Measurements from ENCODE around the gene ISCA2.

Gene ISCA2

DNA sequence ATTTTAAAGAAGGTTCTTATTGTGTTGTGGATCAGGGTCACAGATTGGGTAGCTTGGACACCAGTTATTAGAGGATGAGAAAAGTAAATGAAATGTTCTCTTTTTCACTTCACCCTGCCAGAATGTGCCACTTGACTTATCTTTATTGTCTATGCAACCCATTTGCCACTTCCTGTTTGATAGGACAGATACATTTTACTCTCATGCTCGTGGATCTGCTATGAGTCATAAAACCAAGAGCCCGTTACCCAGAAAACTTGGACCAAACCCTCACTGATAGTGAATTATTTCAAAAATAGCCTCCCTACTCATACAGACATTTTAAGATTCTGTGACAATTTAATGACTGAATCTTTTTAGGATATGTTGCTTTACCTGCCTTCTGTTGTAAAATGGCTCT is 1.8 kb downstream of the ISCA2 start:
- Histone ChIP-seq H3K79me2 (ENCODE audit: control insufficient read depth, insufficient read depth, low read length) (peaks cover 12% of the 10 kb centered on the region), H2BK5ac (ENCODE audit: low read length) (no peak overlapping the region), H3K4me1 (ENCODE audit: control insufficient read depth, low read depth, low read length) (peaks cover 5% of the 10 kb centered on the region), H3K27me3 (ENCODE audit: insufficient read depth, low read length, poor library complexity) (no peaks in the 10 kb centered on the region), H3K36me3 (ENCODE audit: control insufficient read depth, insufficient read depth, low read length) (no peaks in the 10 kb centered on the region), H4K8ac (ENCODE audit: low read depth, low read length) (no peak overlapping the region), H3K23ac (ENCODE audit: low read length) (no peak overlapping the region), H4K5ac (ENCODE audit: low read length) (no peak overlapping the region), H3K9ac (ENCODE audit: low read length) (no peak overlapping the region), H3K27ac (ENCODE audit: low read depth, low read length) (no peak overlapping the region), H3K4me2 (ENCODE audit: low read length) (no peak overlapping the region), H2AK5ac (ENCODE audit: low read length) (no peak overlapping the region), H3K4ac (ENCODE audit: low read depth, low read length) (no peak overlapping the region), H3K79me1 (ENCODE audit: low read length) (peaks cover 19% of the 10 kb centered on the region), H2BK15ac (replicated peaks; ENCODE audit: low read depth) (no peak overlapping the region), H3K56ac (ENCODE audit: low read length) (no peak overlapping the region), H3K18ac (ENCODE audit: low read length) (no peak overlapping the region), H2BK120ac (ENCODE audit: low read depth, low read length) (no peak overlapping the region), H3K4me3 (ENCODE audit: low read length) (no peak overlapping the region)
- WGBS (ENCODE audit: extremely low coverage, insufficient coverage, low lambda C conversion rate), result no CpG with 5 or more reads among the region's 2 CpGs
- DNase-seq, result no peak

GRCh38 chr14:74500417-74501134 is 7.0 kb downstream of the ISCA2 start:
- Histone ChIP-seq H3K79me2 (ENCODE audit: control insufficient read depth, insufficient read depth, low read length) (no peaks in the 10 kb centered on the region), H3K4ac (ENCODE audit: low read depth, low read length) (no peak overlapping the region), H3K23ac (ENCODE audit: low read length) (no peak overlapping the region), H3K79me1 (ENCODE audit: low read length) (no peaks in the 10 kb centered on the region), H3K4me3 (ENCODE audit: low read length) (no peak overlapping the region), H3K18ac (ENCODE audit: low read length) (no peak overlapping the region), H3K27ac (ENCODE audit: low read depth, low read length) (no peak overlapping the region), H3K56ac (ENCODE audit: low read length) (peak overlapping the region; percentile 74), H3K9ac (ENCODE audit: low read length) (peak overlapping the region; percentile 33), H4K5ac (ENCODE audit: low read length) (no peak overlapping the region), H2BK5ac (ENCODE audit: low read length) (no peak overlapping the region), H2AK5ac (ENCODE audit: low read length) (peak overlapping the region; percentile 8), H3K4me2 (ENCODE audit: low read length) (no peak overlapping the region), H2BK15ac (replicated peaks; ENCODE audit: low read depth) (no peak overlapping the region), H3K36me3 (ENCODE audit: control insufficient read depth, insufficient read depth, low read length) (no peaks in the 10 kb centered on the region), H4K8ac (ENCODE audit: low read depth, low read length) (no peak overlapping the region), H3K27me3 (ENCODE audit: insufficient read depth, low read length, poor library complexity) (no peaks in the 10 kb centered on the region), H2BK120ac (ENCODE audit: low read depth, low read length) (no peak overlapping the region), H3K4me1 (ENCODE audit: control insufficient read depth, low read depth, low read length) (peaks cover 2% of the 10 kb centered on the region)
- peak; percentile 90 for DNase-seq
- WGBS (ENCODE audit: extremely low coverage, insufficient coverage, low lambda C conversion rate), result no CpG with 5 or more reads among the region's 10 CpGs

- H3K4me1 ChIP-seq (ENCODE audit: control insufficient read depth, low read depth, low read length), result peaks cover 2% of the 10 kb centered on the region
- H3K79me2 ChIP-seq (ENCODE audit: control insufficient read depth, insufficient read depth, low read length), result no peaks in the 10 kb centered on the region
- H3K4me3 ChIP-seq (ENCODE audit: low read length), result no peak overlapping the region
- H2BK120ac ChIP-seq (ENCODE audit: low read depth, low read length), result no peak overlapping the region
- no peak overlapping the region for H3K27ac ChIP-seq (ENCODE audit: low read depth, low read length)
- peak overlapping the region; percentile 74 for H3K56ac ChIP-seq (ENCODE audit: low read length)
- H4K5ac ChIP-seq (ENCODE audit: low read length), result no peak overlapping the region
- H3K79me1 ChIP-seq (ENCODE audit: low read length), result no peaks in the 10 kb centered on the region
- H4K8ac ChIP-seq (ENCODE audit: low read depth, low read length), result no peak overlapping the region
- no peak overlapping the region for H2AK5ac ChIP-seq (ENCODE audit: low read length)
- H2BK15ac ChIP-seq (replicated peaks; ENCODE audit: low read depth), result no peak overlapping the region
- peak overlapping the region; percentile 33 for H3K9ac ChIP-seq (ENCODE audit: low read length)
- no peak overlapping the region for H3K23ac ChIP-seq (ENCODE audit: low read length)
- H3K36me3 ChIP-seq (ENCODE audit: control insufficient read depth, insufficient read depth, low read length), result no peaks in the 10 kb centered on the region
- H2BK5ac ChIP-seq (ENCODE audit: low read length), result no peak overlapping the region
- H3K18ac ChIP-seq (ENCODE audit: low read length), result no peak overlapping the region
- no CpG with 5 or more reads among the region's 16 CpGs for WGBS (ENCODE audit: extremely low coverage, insufficient coverage, low lambda C conversion rate)
- H3K4ac ChIP-seq (ENCODE audit: low read depth, low read length), result no peak overlapping the region
- peak; percentile 93 for DNase-seq
- H3K27me3 ChIP-seq (ENCODE audit: insufficient read depth, low read length, poor library complexity), result no peaks in the 10 kb centered on the region
- H3K4me2 ChIP-seq (ENCODE audit: low read length), result no peak overlapping the region
Observed at GRCh38 chr14:74501135-74501614, 7.6 kb downstream of the ISCA2 start.

DNA sequence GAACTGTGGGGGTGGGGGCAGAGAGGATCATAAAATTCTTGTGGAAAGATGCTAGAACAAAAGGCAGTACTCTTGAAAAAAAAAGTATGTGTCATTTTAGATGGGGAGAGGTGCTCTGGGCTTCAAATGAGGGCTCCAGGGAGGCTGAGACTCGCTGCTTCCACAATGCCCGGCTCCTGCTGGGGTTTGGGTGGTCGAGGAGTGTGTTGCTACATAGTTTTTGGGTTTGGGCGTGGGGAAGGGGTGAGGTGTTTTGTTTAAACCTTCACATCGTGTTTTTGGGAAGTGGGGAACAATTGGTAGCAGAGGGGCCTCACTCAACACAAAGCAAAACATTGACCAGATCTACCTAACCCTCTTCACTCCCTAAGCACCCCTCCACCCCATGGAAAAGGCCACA is 8.1 kb downstream of the ISCA2 start:
- Histone ChIP-seq H2BK5ac (ENCODE audit: low read length) (no peak overlapping the region), H2BK120ac (ENCODE audit: low read depth, low read length) (no peak overlapping the region), H3K79me2 (ENCODE audit: control insufficient read depth, insufficient read depth, low read length) (no peaks in the 10 kb centered on the region), H3K9ac (ENCODE audit: low read length) (no peak overlapping the region), H3K4me3 (ENCODE audit: low read length) (no peak overlapping the region), H3K27ac (ENCODE audit: low read depth, low read length) (no peak overlapping the region), H2BK15ac (replicated peaks; ENCODE audit: low read depth) (no peak overlapping the region), H3K36me3 (ENCODE audit: control insufficient read depth, insufficient read depth, low read length) (no peaks in the 10 kb centered on the region), H3K56ac (ENCODE audit: low read length) (no peak overlapping the region), H3K23ac (ENCODE audit: low read length) (no peak overlapping the region), H4K5ac (ENCODE audit: low read length) (no peak overlapping the region), H3K79me1 (ENCODE audit: low read length) (no peaks in the 10 kb centered on the region), H3K18ac (ENCODE audit: low read length) (no peak overlapping the region), H4K8ac (ENCODE audit: low read depth, low read length) (no peak overlapping the region), H3K4ac (ENCODE audit: low read depth, low read length) (no peak overlapping the region), H3K4me2 (ENCODE audit: low read length) (no peak overlapping the region), H3K27me3 (ENCODE audit: insufficient read depth, low read length, poor library complexity) (no peaks in the 10 kb centered on the region), H2AK5ac (ENCODE audit: low read length) (peak overlapping the region; percentile 19), H3K4me1 (ENCODE audit: control insufficient read depth, low read depth, low read length) (peaks cover 2% of the 10 kb centered on the region)
- 100% methylated on average over 2 of the region's 5 CpGs for WGBS (ENCODE audit: extremely low coverage, insufficient coverage, low lambda C conversion rate)
- DNase-seq, result no peak

- WGBS (ENCODE audit: extremely low coverage, insufficient coverage, low lambda C conversion rate), result no CpG with 5 or more reads among the region's 21 CpGs
- Histone ChIP-seq H3K79me1 (ENCODE audit: low read length) (no peaks in the 10 kb centered on the region), H3K36me3 (ENCODE audit: control insufficient read depth, insufficient read depth, low read length) (no peaks in the 10 kb centered on the region)
Observed at GRCh38 chr14:74502236-74503019, 8.9 kb downstream of the ISCA2 start.

More at GRCh38 chr14:74502236-74503019, 8.9 kb downstream of the ISCA2 start:
- H3K27me3 ChIP-seq (ENCODE audit: insufficient read depth, low read length, poor library complexity), result no peaks in the 10 kb centered on the region
- no peak overlapping the region for H2BK120ac ChIP-seq (ENCODE audit: low read depth, low read length)
- H3K9ac ChIP-seq (ENCODE audit: low read length), result no peak overlapping the region
- no peak overlapping the region for H3K4me3 ChIP-seq (ENCODE audit: low read length)
- no peak overlapping the region for H3K56ac ChIP-seq (ENCODE audit: low read length)
- no peak overlapping the region for H2AK5ac ChIP-seq (ENCODE audit: low read length)
- H3K18ac ChIP-seq (ENCODE audit: low read length), result no peak overlapping the region
- H3K79me2 ChIP-seq (ENCODE audit: control insufficient read depth, insufficient read depth, low read length), result no peaks in the 10 kb centered on the region
- DNase-seq, result peak; percentile 82
- H4K8ac ChIP-seq (ENCODE audit: low read depth, low read length), result no peak overlapping the region
- H4K5ac ChIP-seq (ENCODE audit: low read length), result no peak overlapping the region
- no peak overlapping the region for H3K23ac ChIP-seq (ENCODE audit: low read length)
- H3K27ac ChIP-seq (ENCODE audit: low read depth, low read length), result no peak overlapping the region
- no peak overlapping the region for H3K4me2 ChIP-seq (ENCODE audit: low read length)
- peaks cover 2% of the 10 kb centered on the region for H3K4me1 ChIP-seq (ENCODE audit: control insufficient read depth, low read depth, low read length)
- no peak overlapping the region for H3K4ac ChIP-seq (ENCODE audit: low read depth, low read length)
- no peak overlapping the region for H2BK15ac ChIP-seq (replicated peaks; ENCODE audit: low read depth)
- H2BK5ac ChIP-seq (ENCODE audit: low read length), result no peak overlapping the region
